GM18517 (cell line): ENCODE data around the gene TRERF1.

Source experiments
- ATAC-seq: cut with Tn5 transposase; IDR thresholded peaks from one replicate; pipeline ENCODE4 v1.9.1; 2021; ENCODE audit warnings: mild to moderate bottlenecking, moderate library complexity; ENCODE audit not compliant: unreplicated experiment

The TRERF1 gene

DNA sequence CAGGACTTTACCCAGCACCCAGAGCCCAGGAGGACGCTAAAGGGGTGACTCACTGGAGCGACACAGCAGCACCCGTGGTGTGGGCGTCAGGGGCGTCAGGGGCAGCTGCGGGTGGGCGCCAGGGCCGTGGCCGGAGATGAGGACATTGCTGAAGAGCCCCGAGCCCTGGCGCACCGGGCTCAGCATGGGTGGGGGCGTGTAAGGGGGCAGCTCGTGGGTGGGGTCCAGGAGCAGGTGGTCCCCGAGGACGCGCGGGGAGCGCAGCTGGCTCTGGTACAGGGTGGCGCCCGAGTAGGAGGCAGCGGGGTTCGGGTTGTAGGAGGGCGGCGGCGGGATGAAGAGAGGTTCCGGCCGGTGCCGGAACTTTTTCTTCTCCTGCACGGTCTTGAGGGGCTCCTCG lies 192.4 kb downstream of the TRERF1 start:
- ATAC-seq = no peak

- no peak for ATAC-seq
Measured at GRCh38 chr6:42257614-42258013, 194.1 kb downstream of the TRERF1 start.

- no peak for ATAC-seq
Measured at GRCh38 chr6:42257063-42257462, 194.7 kb downstream of the TRERF1 start.

DNA sequence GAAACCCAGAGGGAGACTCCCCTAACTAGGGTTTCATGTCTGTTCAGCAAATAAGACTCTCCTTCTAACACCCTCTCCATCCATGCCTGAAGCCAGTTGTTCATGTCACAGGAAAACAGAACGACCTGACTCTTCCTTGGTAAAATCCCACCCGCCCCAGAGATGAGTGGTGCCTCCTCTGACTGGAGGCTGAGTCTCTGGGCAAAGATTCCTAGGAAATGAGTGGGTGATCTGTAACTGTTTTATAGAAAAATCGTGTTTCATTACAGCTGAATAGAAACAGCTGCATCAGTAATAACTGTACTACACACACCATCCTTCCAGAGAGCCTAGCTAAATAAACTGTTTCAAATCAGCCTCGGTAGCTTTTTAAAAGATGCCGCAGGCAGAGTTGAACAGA lies 196.7 kb downstream of the TRERF1 start:
- no peak for ATAC-seq

DNA sequence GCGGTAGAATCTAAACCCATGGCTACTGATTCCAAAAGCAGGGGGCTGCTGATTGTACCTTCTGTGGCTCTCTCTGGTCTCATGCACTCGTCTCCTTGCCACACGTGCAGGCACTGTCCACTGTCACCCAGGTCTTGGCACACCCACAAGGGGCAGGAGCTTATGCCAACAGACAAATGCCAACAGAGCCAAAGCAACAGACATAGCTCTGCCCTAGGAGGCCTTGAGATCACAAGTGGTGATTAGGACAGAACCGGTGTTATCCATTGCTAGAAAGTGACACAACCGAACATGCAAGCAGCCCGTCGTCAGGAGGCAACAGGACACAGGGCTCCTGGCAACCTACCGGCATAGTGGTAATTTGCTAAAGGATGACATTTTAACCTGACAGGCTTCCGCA lies 197.2 kb downstream of the TRERF1 start:
- no peak for ATAC-seq

- ATAC-seq = no peak
Measured at GRCh38 chr6:42251911-42252637, 199.7 kb downstream of the TRERF1 start.

GRCh38 chr6:42251500-42251899 lies 200.2 kb downstream of the TRERF1 start:
- no peak for ATAC-seq

DNA sequence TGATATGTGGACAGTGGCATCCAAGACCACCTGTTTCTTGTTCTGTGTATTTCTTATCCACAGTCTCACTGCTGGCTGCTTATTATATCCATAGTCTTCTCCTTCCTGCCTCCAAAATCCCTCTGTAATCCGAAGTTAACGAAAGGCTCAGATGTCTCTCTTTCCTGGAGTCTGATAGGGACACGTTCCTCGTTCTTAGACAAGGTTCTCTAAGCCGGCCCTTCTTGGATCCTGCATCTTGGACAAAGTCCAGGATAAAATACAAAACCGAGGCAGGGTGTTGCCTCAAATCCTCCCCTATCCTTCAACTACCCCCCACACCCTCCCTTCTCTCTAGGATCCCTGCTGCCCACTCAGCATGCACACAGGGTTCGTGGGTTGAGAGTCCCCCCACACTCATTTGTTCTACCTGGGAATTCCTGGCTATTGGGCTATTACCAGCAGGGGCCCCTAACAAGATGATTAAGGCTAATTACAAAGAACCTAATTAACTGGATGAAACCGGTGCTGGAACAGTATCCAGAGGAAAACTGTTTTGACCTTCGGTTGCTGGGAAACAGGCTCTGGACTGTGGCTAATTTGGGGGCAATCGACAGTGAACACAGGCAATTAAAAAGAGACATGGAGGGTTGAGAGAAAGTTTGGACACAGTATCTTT lies 201.3 kb downstream of the TRERF1 start:
- ATAC-seq = no peak

DNA sequence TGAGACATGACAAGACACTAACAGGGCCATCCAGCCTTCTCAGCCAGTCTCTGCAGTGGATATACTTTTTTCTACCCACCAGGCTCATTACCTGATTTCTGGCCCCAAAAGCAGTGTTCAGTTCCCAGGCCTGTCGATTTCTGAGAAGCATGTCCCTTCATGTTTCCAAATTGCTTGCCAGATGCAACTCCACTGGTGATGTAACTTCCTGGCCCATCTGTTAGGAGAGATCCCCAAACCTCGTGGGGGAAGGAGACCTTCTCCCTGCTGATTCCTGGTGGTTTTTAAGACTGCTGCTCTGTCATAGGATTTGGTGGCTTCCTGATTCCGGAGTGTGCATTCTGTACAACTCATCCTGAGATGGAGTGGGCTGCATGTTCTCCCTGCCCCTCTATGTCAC lies 202.4 kb downstream of the TRERF1 start:
- no peak for ATAC-seq

DNA sequence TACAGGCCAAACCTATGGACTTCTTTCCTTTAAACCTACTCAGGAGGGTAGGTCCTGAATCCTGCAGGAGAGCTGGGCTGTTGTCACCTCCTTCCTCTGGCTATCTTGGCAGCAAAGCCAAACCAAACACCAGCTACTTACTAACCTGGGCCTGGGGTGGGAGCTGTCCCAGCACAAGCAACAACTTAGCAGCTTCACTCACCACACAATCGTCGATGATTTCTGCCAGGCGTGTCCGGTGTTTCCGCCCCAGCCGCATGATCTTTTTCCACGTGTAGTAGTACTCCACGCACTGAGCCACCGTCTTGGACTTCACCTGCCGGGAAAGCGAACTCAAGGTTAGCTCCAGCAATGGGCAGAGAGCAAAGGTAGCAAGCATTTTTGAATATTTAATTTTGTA lies 208.7 kb downstream of the TRERF1 start:
- ATAC-seq = no peak

DNA sequence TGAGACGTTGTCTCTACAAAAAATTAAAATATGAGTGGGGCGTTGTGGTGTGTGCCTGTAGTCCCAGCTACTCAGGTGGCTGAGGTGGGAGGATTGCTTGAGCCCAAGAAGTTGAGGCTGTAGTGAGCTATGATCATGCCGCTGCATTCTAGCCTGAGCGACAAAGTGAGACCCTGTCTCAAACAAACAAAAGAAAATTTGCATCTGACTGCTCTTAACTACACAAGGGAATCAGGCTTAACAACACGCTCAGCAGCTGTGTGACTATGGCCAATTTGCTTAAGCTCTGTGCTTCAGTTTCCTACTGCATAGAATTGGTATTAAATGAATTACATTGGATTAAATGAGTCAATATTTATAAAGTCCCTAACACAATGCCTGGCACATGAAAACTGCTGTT lies 209.8 kb downstream of the TRERF1 start:
- no peak for ATAC-seq

- no peak for ATAC-seq
Measured at GRCh38 chr6:42239736-42240375, 211.9 kb downstream of the TRERF1 start.

DNA sequence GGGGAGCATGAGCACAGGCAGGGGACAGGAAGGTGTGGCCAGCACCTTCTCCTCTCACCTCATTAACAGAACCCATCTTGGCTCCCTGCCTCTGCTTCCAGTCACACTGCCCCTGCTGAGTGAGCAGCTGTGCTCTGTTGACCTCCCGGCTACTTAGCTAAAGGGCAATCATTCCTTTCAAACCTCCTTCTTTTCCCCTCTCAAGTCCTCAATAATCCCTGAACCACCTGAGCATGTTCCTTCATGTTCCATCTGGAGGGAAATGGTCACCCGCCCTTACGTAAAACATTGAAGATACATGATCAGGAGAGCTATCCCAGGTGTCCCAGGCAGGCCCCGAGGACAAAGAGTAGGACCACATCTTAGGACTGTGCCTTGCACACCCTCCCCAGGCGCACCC lies 212.4 kb downstream of the TRERF1 start:
- ATAC-seq = no peak

GRCh38 chr6:42237857-42238256 lies 213.9 kb downstream of the TRERF1 start:
- ATAC-seq = no peak

GRCh38 chr6:42236682-42237473 lies 214.8 kb downstream of the TRERF1 start:
- ATAC-seq = no peak

GRCh38 chr6:42236030-42236429 lies 215.7 kb downstream of the TRERF1 start:
- no peak for ATAC-seq

- ATAC-seq = no peak
Measured at GRCh38 chr6:42232035-42232434, 219.7 kb downstream of the TRERF1 start.

DNA sequence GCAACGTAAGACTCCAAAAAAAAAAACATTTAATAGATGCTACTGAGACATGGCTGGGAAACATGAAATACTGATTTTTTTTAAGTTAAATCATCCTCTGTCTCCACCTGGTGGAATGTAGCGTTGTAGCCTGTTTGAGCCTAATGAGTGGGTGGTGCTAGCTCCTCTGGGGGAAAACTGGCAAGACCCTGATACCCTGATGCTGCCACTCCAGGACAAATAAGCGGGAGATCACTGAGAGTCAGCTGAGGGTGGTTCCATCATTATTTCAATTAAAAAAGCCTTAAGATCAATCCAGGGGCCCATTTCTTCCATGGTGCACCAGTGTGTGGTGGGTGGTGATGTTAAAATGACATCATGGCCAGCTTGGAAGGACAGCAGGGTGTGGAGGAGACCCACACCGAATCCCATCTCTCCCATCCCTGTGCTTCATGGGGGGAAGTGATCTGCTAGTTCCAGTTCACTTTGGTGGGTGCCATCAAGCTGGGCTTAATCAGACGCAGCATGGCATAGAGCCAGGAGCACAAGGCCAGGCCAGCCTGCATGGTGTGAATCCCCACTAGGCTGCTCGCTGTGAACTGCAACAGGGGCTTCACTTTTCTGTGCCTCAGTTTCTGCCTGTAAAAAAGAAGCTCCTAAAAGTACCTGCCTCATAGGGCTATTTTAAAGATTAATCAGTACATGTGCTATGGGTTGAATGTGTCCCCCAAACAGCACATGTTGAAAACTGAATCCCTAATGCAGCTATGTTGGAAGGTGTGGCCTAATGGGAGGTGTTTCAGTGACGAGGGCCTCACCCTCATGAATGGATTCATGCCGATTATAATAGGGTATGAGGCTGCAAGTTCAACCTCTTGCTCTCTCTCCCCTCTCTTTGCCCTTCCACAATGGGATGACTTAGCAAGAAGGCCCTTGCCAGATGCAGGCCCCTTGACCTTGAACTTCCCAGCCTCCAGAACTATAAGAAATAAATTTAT lies 221.1 kb downstream of the TRERF1 start:
- no peak for ATAC-seq

DNA sequence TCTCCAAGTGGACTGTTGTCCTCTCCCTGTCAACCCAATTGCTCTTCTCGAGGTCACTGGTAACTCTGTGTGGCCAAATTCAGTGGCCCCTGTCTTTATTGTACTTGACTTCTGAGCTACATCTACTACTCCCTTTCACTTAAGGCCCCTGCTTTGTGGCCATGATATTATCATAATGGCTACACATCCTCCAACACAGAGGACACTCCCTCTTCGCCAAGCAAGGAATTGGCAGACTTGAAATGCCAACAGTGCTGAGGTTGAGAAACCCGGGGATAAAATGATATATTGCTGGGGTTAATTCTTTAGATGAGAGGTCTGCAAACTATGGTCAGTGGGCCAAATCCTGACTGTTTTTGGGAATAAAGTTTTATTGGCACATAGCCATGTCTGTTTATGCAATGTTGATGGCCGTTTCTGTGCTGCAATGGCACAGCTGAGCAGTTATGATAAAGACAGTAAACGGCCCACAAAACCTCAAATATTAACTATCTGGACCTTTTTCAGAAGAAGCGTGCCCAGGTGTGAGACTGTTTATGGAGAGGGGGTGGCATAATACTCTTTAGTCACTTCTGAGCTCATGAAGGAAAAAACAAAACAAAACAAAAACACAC lies 222.1 kb downstream of the TRERF1 start:
- no peak for ATAC-seq

DNA sequence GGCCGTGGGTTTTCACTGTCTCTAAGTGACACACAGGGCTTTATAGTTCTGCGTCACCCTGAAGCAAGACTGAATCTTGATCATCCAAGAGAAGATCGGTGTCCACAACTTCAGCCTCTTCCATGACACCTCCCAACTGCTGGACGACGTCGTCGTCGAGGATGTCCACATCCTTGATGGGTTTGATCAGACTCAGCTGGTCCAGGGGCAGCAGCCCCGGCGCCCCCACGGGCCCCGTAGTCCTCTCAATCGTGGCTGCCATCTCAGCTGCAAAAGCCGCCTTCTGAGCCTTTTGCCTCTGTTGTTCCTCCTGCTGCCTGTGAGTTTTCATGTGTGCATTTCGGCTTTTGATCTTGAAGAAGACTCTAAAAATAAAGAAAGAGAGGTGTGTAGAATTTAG lies 223.4 kb downstream of the TRERF1 start:
- no peak for ATAC-seq
